Jurkat, Clone E6-1 (cell line): ENCODE measurements around the gene SLC17A7. TPM values are rescaled to one million over a fixed set of nuclear protein-coding genes. Genes with fewer than 3 reads are reported as not detected.

Experiments used
- DNase-seq: peaks from one replicate; pipeline ENCODE4 v3.0.0-alpha.2; 2011; ENCODE audit warnings: low read depth, low spot score
- H3K4me3 ChIP-seq: 2 replicates; pipeline ENCODE4 v1.5.1; 2011; ENCODE audit warnings: mild to moderate bottlenecking, low read length, control low read depth, moderate library complexity
- polyA plus RNA-seq: library from polyadenylated mRNA; unstranded; fragments of >200 nt; gene quantifications from one replicate; pipeline ENCODE4 v1.2.1, GENCODE V29; 2012; ENCODE audit warnings: missing spikeins; ENCODE audit not compliant: insufficient read length, insufficient read depth

SLC17A7 gene
- polyA plus RNA-seq, result 0.48 TPM

- peak within 1 kb of the TSS; percentile 62; the same call in 1 of the 2 replicates for H3K4me3 ChIP-seq
Observed at GRCh38 chr19:49441210-49441959, at the start of gene SLC17A7. SLC17A7 (minus strand) TSS chr19:49441527; CDS start chr19:49441379, 148 bp downstream.

DNA sequence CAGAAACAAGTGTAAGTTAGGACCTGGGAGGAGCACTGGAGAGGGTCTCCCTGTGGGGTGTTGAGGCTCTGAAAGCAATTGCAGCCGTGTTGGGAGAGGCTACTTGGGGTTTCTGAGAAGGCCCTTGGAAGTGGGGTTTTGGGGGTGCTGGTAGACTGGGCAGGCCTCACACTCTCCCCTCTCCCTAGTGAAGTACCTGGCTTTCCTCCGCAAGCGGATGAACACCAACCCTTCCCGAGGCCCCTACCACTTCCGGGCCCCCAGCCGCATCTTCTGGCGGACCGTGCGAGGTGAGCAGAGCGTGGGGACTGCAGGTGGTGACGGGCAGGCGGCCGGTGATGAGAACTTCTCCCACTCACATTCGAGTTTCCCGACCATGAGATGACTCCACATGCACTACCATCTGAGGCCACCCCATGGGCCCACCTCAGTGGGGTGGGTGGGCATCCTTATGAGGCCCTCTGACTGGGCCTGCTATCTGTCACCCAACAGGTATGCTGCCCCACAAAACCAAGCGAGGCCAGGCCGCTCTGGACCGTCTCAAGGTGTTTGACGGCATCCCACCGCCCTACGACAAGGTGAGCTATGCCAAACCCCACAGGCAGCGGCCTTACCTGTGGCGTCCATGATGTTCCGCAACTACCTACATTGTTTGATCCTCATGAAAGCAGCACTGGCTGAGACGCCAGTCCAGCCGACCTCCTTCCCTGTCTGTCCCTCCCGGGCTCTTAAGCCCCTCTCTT, 49.1 kb upstream of the SLC17A7 start:
- H3K4me3 ChIP-seq, result no peak overlapping the region
- DNase-seq, result no peak

More at GRCh38 chr19:49441210-49441959, at the start of gene SLC17A7:
- DNase-seq, result no peak

GRCh38 chr19:49489601-49490167, 48.4 kb upstream of the SLC17A7 start:
- no peak for DNase-seq
- H3K4me3 ChIP-seq, result peak overlapping the region; percentile 100

- no peak for DNase-seq
- peak overlapping the region; percentile 100 for H3K4me3 ChIP-seq
Observed at GRCh38 chr19:49488863-49489537, 47.7 kb upstream of the SLC17A7 start.

DNA sequence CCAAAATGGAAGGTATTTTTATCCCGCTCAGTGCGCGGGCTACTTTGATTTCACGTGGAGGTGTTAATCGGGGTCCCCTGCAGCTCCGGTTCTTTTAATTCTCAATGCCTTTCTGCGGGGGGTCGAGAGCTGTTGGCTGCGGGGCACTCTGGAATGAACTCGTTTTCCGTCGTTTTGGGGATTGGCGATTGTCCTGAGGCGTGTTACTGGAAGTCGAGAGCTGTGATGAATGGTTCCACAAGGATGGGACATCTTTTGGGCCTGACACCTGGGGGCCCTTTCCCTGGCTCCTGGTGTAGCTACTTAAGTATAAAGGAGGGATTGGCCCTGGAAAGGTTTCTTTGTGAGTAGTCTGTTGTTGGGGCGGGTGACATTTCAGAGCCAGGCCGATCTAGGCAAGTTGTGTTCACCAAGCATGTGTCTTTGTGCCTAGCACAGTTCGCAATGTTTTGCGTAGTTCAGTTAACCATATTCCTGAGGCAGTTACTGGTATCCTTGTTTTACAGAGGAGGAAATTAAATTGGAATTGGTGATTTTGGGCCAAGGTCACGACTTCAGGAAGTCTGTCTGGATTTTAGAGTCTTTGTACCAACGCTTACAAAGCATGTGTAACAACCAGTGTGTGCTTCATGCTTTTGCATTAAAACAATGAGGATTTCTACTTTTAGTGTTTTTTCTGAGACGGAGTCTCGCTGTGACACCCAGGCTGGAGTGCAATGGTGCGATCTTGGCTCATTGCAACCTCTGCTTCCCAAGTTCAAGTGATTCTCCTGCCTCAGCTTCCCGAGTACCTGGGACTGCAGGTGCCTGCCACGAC, 46.9 kb upstream of the SLC17A7 start:
- H3K4me3 ChIP-seq, result peak overlapping the region; percentile 100
- DNase-seq, result no peak

- peak within 1 kb of the TSS; percentile 100 for H3K4me3 ChIP-seq
- DNase-seq, result peak; percentile 99
Observed at GRCh38 chr19:49487277-49488045, 46.1 kb upstream of the SLC17A7 start, which contains the start of gene RPL13A. RPL13A (plus strand) TSS chr19:49487608; CDS start chr19:49487630, 22 bp downstream.

- H3K4me3 ChIP-seq, result peak overlapping the region; percentile 45
- DNase-seq, result no peak
Observed at GRCh38 chr19:49486710-49487276, 45.5 kb upstream of the SLC17A7 start.

- DNase-seq, result no peak
- H3K4me3 ChIP-seq, result no peak overlapping the region
Observed at GRCh38 chr19:49486232-49486631, 44.9 kb upstream of the SLC17A7 start.

GRCh38 chr19:49481020-49481683, 39.8 kb upstream of the SLC17A7 start:
- no peak for DNase-seq
- no peak overlapping the region for H3K4me3 ChIP-seq

DNA sequence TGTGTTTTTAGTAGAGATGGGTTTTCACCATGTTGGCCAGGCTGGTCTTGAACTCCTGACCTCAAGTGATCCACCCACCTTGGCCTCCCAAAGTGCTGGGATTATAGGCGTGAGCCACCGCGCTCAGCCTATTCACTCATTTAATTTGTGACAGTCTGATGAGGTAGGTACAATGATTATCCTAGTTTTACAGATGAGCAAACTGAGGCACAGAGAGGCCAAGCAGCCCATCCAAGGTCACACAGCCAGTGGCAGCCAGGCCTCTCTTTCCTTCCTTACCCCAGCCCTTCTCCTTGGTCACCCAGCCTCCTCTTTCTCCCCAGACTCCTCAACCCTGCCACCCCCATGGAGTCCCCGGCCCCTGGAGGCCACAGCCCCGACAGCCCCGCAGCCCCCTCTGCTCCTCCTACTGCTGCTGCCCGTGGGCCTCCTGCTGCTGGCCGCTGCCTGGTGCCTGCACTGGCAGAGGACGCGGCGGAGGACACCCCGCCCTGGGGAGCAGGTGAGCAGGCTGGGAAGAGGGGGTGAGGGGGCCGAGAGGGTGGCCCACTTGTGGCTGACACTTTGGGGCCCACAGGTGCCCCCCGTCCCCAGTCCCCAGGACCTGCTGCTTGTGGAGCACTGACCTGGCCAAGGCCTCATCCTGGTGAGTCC, 38.8 kb upstream of the SLC17A7 start:
- DNase-seq, result no peak
- no peak overlapping the region for H3K4me3 ChIP-seq

DNA sequence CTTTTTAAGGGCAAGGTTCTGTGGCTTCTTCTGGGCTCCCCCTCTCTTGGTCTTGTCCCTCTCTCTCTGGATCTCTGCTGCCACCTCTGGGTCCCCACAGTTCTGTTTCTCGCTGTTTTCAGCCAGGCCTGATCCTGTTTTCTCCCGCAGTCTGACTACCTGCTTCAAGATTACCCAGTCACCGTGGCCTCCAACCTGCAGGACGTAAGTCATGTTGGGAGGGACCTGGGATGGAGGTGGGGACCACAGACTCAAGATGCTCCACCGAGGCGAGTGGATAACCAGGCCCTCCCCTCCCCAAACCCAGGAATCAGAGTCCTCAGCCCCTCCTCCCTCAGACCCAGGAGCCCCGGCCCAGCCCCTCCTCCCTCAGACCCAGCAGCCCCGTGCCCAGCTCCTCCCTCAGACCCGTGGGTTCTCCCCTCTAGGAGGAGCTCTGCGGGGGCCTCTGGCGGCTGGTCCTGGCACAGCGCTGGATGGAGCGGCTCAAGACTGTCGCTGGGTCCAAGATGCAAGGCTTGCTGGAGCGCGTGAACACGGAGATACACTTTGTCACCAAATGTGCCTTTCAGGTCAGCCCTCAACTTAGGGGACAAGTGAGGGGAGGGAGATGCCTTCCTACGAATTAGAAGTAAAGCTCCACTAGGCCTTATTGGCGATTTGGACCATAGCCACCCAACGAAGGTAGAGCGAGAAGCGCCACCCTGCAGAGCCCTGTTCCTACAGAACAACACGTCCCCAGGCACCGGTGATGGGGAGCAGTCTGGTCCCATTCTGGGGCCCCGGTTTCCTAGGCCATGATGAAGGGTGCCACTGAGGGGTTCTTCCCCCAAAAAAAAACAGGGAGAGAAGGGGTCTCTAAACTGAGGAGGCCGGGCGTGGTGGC, 34.9 kb upstream of the SLC17A7 start:
- DNase-seq, result no peak
- no peak overlapping the region for H3K4me3 ChIP-seq

DNA sequence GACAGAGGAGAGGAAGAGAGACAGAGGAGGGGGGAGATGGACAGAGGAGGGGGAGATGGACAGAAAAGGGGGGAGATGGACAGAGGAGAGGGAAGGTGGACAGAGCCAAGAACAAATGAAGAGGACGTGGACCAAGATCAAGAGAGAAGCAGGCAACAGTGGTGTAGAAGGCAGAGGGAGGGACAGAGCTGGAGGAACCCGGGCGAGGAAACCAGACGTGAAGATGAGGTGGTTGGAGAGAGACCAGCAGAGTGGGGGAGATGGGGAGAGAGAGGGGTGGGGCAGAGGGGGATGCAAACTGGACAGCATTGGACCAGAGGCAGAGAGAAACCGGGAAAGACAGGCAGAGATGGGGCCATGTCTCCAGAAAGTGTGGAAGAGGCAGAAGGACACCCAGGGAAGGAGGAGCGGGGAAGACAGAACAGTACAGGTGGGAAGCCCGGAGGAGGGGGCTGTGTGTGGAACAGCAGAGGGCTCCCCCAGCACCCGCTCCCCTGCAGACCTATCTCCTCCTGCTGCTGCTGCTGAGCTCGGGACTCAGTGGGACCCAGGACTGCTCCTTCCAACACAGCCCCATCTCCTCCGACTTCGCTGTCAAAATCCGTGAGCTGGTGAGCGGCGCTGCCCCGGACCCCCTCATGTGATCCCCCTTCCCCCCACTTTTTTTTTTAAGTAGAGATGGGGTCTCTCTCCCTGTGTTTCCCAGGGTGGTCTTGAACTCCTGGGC, 34.0 kb upstream of the SLC17A7 start:
- H3K4me3 ChIP-seq, result peak overlapping the region; percentile 62
- no peak for DNase-seq

- H3K4me3 ChIP-seq, result peak overlapping the region; percentile 62
- no peak for DNase-seq
Observed at GRCh38 chr19:49474542-49474924, 33.2 kb upstream of the SLC17A7 start.

DNA sequence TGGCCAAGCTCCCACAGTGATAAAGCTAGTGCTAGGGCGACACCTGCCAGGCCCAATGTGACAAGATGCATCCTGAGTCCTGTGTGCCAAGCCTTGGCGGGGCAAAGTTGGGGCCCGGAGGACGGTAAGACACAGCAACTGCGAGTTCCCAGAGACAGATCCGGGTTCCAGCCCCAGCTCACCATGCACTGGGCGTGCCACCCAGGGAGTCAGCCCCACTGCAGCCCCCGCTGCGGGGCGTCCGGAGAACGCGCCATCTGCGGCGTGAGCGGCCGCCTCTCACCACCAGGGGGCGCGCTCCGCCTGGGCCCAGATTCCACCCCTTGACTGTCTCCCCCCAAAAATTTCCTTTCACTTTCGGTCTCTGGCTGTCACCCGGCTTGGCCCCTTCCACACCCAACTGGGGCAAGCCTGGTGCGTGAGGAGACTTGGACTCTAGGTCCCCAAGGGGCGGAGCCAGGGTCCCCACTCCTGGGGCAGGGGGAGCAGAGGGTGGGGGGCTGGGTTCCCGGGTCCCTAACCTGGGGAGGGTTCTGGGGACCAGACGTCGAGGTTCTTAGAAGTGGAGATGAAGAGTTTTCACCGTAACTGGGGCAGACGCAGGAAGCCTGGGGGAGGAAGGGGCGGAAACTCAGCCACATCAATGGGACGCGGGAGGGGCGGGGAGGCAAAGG, 32.7 kb upstream of the SLC17A7 start, which contains the start of gene FLT3LG:
Gene FLT3LG, plus strand, starts transcription at position 348 of the 674 bp plus-strand sequence. CDS start 425 bp downstream, outside the sequence.
- peak; percentile 87 for DNase-seq

More for the DNA sequence above, 32.7 kb upstream of the SLC17A7 start, which contains the start of gene FLT3LG:
- H3K4me3 ChIP-seq, result peak within 1 kb of the TSS; percentile 62
